Endothelial cell (in vitro differentiated cells): Measurements from ENCODE around the gene SYNGR2. TPM values are rescaled to one million over a fixed set of nuclear protein-coding genes. Genes with fewer than 3 reads are reported as not detected.

ENCODE experiments used
- DNase-seq: peaks from one replicate; pipeline ENCODE4 v3.0.0; 2021; ENCODE audit warnings: low spot score
- H3K27ac Mint-ChIP-seq: one replicate; pipeline ENCODE4 v1.8.0; 2021; ENCODE audit warnings: mixed read lengths, inconsistent platforms; ENCODE audit not compliant: unreplicated experiment
- H3K27me3 Mint-ChIP-seq: one replicate; pipeline ENCODE4 v1.8.0; 2021; ENCODE audit warnings: mild to moderate bottlenecking, moderate library complexity, mixed read lengths, inconsistent platforms; ENCODE audit not compliant: unreplicated experiment
- H3K36me3 Mint-ChIP-seq: one replicate; pipeline ENCODE4 v1.8.0; 2021; ENCODE audit warnings: mild to moderate bottlenecking, low read depth, mixed read lengths, inconsistent platforms; ENCODE audit not compliant: unreplicated experiment
- H3K4me1 Mint-ChIP-seq: one replicate; pipeline ENCODE4 v1.8.0; 2021; ENCODE audit warnings: mild to moderate bottlenecking, mixed read lengths, inconsistent platforms; ENCODE audit not compliant: unreplicated experiment
- H3K4me3 Mint-ChIP-seq: one replicate; pipeline ENCODE4 v1.8.0; 2021; ENCODE audit warnings: mild to moderate bottlenecking, mixed read lengths, inconsistent platforms; ENCODE audit not compliant: unreplicated experiment
- H3K9me3 Mint-ChIP-seq: one replicate; pipeline ENCODE4 v1.8.0; 2021; ENCODE audit warnings: mixed read lengths, inconsistent platforms; ENCODE audit not compliant: unreplicated experiment
- CTCF ChIP-seq: fragments of 200-600 bp; sonication (generic); IDR thresholded peaks from one replicate; pipeline ENCODE4 v1.5.0; 2021; ENCODE audit warnings: antibody characterized with exemption; ENCODE audit not compliant: unreplicated experiment
- total RNA-seq: library from RNA; stranded (reverse); fragmentation: NEBNext Ultra II Directional; extraction: Animal tissue kit (Norgen Biotek cat#: 25700); gene quantifications from one replicate; pipeline ENCODE4 v1.2.1, GENCODE V29; 2021; ENCODE audit not compliant: unreplicated experiment

The SYNGR2 gene
- total RNA-seq, 1 donor from 2014 or later = 72.6 TPM

- no peak for DNase-seq
- H3K36me3 Mint-ChIP-seq = peaks cover 13% of the 10 kb centered on the region
- peaks cover 13% of the 10 kb centered on the region for H3K4me1 Mint-ChIP-seq
- no peak overlapping the region for H3K4me3 Mint-ChIP-seq
- no peaks in the 10 kb centered on the region for H3K9me3 Mint-ChIP-seq
- no peak overlapping the region for H3K27ac Mint-ChIP-seq
- no peaks in the 10 kb centered on the region for H3K27me3 Mint-ChIP-seq
- no peak for TF ChIP-seq CTCF
These were observed 34.3 kb downstream of the SYNGR2 start for GRCh38 chr17:78202666-78203065.

- H3K9me3 Mint-ChIP-seq = no peaks in the 10 kb centered on the region
- DNase-seq = no peak
- H3K27me3 Mint-ChIP-seq = no peaks in the 10 kb centered on the region
- peaks cover 13% of the 10 kb centered on the region for H3K4me1 Mint-ChIP-seq
- no peak overlapping the region for H3K27ac Mint-ChIP-seq
- no peak for TF ChIP-seq CTCF
- no peak overlapping the region for H3K4me3 Mint-ChIP-seq
- peaks cover 6% of the 10 kb centered on the region for H3K36me3 Mint-ChIP-seq
These were observed 36.2 kb downstream of the SYNGR2 start for GRCh38 chr17:78204387-78205123.

- no peak for TF ChIP-seq CTCF
- H3K9me3 Mint-ChIP-seq = no peaks in the 10 kb centered on the region
- H3K27ac Mint-ChIP-seq = no peak overlapping the region
- peaks cover 6% of the 10 kb centered on the region for H3K36me3 Mint-ChIP-seq
- peaks cover 16% of the 10 kb centered on the region for H3K4me1 Mint-ChIP-seq
- H3K27me3 Mint-ChIP-seq = no peaks in the 10 kb centered on the region
- H3K4me3 Mint-ChIP-seq = no peak overlapping the region
- no peak for DNase-seq
These were observed 36.9 kb downstream of the SYNGR2 start for GRCh38 chr17:78205124-78205775.

GRCh38 chr17:78206298-78206697 is 37.9 kb downstream of the SYNGR2 start:
- Mint-ChIP-seq H3K27ac (peak overlapping the region; percentile 53), H3K9me3 (no peaks in the 10 kb centered on the region), H3K4me3 (no peak overlapping the region), H3K27me3 (no peaks in the 10 kb centered on the region), H3K36me3 (peaks cover 6% of the 10 kb centered on the region), H3K4me1 (peaks cover 16% of the 10 kb centered on the region)
- TF ChIP-seq CTCF = no peak
- no peak for DNase-seq

- H3K9me3 Mint-ChIP-seq = no peaks in the 10 kb centered on the region
- H3K27ac Mint-ChIP-seq = no peak overlapping the region
- H3K27me3 Mint-ChIP-seq = no peaks in the 10 kb centered on the region
- TF ChIP-seq CTCF = no peak
- no peak overlapping the region for H3K4me3 Mint-ChIP-seq
- H3K36me3 Mint-ChIP-seq = peaks cover 11% of the 10 kb centered on the region
- no peak for DNase-seq
- peaks cover 21% of the 10 kb centered on the region for H3K4me1 Mint-ChIP-seq
These were observed 40.1 kb downstream of the SYNGR2 start for GRCh38 chr17:78208486-78208885.
